T-helper 22 cell (primary cell): ENCODE results near the gene PHACTR1.
"Not testable (repeated sequence)": the region's sequence is repeated elsewhere in the genome, so short reads cannot be mapped to it uniquely, and the experiment has no call there.

Source experiments
- DNase-seq: peaks from one replicate; pipeline ENCODE4 v3.0.0-alpha.2; 2020; ENCODE audit warnings: low read depth

PHACTR1 gene

DNA sequence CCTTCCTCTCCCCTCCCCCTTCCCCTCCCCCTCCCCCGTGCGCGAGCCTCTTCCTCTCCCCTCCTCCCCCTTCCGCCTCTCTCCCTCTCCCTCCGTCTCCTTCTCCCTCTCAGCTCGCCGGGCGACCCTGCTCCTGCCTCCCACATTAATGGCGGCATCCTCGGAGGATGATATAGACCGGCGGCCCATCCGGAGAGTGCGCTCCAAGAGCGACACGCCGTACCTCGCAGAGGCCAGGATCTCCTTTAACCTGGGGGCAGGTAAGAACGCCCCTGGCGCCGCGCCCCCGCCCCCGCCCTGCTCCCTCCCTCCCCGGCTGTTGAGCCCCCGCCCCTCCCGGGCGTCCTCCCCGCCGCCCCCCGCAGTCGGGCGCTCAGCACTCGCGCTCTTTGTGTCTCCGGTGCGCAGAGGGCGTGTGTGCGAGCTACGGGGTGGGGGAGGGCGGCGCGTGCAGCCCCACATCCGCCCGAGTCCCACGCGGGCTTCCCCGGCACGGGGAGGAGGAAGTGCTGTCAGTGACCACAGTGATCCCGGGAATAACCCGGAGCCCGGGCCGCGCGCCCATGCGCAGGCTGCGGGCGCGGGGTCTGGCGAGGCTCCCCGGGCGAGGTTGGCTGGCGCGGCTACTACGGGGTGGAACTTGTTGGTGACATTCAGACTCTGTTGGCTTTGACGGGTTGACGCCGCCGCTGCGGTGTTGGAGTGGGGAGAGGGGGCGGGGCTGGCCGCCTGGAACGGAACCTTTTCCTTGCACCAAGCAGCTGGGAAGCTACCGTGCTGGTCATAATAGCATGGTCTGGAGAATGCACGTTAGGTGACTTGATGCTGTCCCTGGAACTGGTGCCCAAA is 33.2 kb downstream of the PHACTR1 start:
- DNase-seq: no peak

GRCh38 chr6:12750416-12750815 is 33.8 kb downstream of the PHACTR1 start:
- DNase-seq: no peak

DNA sequence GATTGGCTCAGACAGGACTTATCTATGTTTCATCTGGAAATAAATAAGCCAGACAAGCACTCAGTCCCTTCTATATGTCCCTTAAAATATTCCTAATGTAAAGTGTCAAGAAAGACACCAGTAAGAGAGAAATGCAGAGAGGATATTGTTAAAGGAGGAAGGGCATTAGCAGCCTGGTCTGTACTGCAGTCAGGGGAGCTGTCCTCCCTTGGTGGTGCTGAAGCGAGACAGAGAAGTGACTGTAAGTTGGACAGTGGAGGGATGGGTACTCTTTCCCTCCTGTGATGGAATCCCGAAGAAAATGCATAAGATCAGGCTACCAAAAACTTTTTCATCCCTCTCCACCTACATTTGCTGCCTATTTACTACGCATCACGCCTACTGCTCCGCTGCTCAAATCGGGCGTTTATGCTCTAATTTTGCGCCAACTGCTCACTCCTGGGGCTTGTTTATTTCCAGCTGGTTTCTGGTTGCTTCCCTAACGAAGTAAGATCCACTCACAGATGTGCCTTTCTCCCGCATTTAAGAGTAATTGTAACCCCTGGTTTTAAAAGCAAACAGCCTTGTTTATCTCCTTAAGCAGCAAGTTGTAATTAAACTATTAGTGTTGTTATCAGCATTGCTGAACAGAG is 35.2 kb downstream of the PHACTR1 start:
- no peak for DNase-seq

- no peak for DNase-seq
These were observed 36.5 kb downstream of the PHACTR1 start for GRCh38 chr6:12753036-12753435.

- DNase-seq: no peak
These were observed 43.7 kb downstream of the PHACTR1 start for GRCh38 chr6:12760226-12760625.

- DNase-seq: no peak
These were observed 44.3 kb downstream of the PHACTR1 start for GRCh38 chr6:12760911-12761310.

- no peak for DNase-seq
These were observed 45.0 kb downstream of the PHACTR1 start for GRCh38 chr6:12761376-12762115.

DNA sequence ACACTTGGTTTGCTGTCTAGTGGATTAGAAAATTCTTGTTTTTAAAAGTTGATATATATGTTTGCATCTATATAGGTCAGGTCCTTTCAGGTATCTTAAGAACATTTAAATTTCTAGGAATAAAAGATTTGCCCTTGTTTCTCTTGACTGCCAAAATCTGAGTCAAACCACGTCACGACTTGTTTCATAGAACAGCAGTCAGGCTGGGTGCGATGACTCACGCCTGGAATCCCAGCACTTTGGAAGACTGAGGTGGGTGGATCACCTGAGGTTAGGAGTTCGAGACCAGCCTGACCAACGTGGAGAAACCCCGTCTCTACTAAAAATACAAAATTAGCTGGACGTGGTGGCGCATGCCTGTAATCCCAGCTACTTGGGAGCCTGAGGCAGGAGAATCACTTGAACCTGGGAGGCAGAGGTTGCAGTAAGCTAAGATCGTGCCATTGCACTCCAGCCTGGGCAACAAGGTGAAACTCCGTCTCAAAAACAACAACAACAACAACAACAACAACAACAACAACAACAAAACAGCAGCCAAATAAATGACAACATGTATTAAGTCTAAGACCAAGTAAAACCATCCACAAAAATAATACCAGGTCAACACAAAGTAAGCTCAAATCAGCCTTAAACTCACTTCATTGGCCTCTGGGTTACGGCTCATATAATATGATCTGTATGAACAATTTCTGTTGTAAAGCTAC is 46.3 kb downstream of the PHACTR1 start:
- not testable (repeated sequence) for DNase-seq

GRCh38 chr6:12766365-12766764 is 49.8 kb downstream of the PHACTR1 start:
- no peak for DNase-seq

GRCh38 chr6:12767016-12767415 is 50.4 kb downstream of the PHACTR1 start:
- DNase-seq: no peak

- DNase-seq: no peak
These were observed 53.1 kb downstream of the PHACTR1 start for GRCh38 chr6:12769556-12770256.

DNA sequence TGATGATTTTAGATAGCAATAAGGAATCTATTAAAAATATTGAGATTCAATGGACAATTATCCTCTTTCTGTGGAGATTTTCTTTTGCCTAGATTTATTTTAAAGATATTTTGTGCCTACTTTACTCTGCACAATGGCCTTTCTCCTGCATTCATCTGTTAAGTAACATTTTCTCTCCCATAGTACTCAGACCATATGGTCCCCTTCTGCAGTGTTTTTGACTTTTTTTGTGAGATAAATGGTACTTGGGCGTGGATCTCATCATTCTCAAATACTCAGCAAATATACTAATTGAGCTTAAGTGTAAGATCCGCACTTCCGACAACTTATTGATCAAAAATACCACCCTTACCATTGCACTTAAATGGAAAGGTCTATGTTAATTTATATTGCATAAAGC is 55.8 kb downstream of the PHACTR1 start:
- DNase-seq: no peak

DNA sequence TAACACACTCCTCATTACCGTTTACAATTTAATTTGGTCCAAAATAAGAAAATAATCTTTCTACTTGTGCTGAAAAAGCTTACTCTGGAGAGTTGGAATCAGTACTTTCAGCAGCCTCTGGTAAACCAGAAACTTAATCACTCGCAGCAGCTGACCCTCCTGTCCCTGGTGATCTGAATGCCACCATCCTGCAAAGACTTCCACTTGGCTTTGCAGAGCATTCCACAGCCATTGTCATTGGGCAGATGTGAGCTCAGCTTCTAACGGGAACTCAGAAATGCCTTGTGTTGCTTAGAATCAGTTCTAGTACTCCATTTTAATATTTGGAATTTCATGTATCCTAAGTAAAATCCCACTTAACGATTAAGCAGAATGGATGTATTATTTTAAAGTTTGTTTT is 59.7 kb downstream of the PHACTR1 start:
- no peak for DNase-seq

- DNase-seq: no peak
These were observed 63.2 kb downstream of the PHACTR1 start for GRCh38 chr6:12779772-12780171.

GRCh38 chr6:12782136-12782535 is 65.6 kb downstream of the PHACTR1 start:
- no peak for DNase-seq

DNA sequence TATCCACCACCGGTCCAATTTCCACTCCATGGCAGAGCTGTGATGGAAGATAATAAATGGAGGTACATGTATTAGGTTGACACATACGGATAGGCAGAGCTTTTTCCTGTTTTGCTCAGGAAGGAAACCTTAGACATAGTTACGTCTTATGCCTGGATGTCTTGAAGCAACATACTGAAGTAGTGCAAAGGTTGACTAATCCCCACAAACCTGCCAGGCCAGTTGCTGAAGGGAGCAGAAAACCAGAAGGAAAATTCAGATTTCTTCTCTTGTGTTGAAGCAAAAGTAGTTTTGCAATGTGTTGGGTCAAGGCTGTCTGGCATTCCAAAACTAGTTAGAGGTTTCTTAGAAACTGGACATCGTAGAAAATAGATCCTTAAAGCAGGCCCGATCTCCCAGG is 68.7 kb downstream of the PHACTR1 start:
- no peak for DNase-seq

GRCh38 chr6:12785921-12786320 is 69.4 kb downstream of the PHACTR1 start:
- DNase-seq: no peak

GRCh38 chr6:12791371-12791770 is 74.8 kb downstream of the PHACTR1 start:
- no peak for DNase-seq

GRCh38 chr6:12798326-12798725 is 81.8 kb downstream of the PHACTR1 start:
- no peak for DNase-seq

GRCh38 chr6:12800120-12800519 is 83.6 kb downstream of the PHACTR1 start:
- DNase-seq: no peak

DNA sequence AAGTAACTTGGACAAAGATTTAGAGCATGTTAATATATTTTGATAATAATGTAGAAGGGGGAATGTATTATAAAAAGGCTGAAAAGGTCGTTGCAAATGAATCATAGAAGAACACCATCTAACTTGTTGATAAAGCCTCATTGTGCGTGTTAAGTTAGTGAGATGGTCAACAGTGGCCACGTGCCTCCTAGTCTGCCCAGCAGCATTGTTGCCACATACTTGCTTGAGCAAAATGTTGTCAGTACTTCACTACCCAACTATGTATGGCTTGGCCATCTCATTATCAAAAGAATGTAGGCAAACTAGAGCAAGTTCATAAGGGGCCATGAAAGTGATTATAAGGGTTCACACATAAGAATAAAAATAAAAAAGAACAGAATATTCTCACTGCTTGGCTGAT is 84.6 kb downstream of the PHACTR1 start:
- DNase-seq: no peak

GRCh38 chr6:12802440-12802839 is 85.9 kb downstream of the PHACTR1 start:
- DNase-seq: no peak
